Measurements from ENCODE around the gene ODC1.
"Not testable (repeated sequence)": the region's sequence is repeated elsewhere in the genome, so short reads cannot be mapped to it uniquely, and the experiment has no call there.

Gene ODC1

GRCh38 chr2:10478916-10479315, 30.8 kb upstream of the ODC1 start:
- DNase-seq (ENCODE audit: low read depth in 2 of 3, low spot score in 2 of 3), result no peak

- DNase-seq (ENCODE audit: low read depth in 2 of 3, low spot score in 2 of 3), result no peak
These were observed 30.1 kb upstream of the ODC1 start for GRCh38 chr2:10478298-10478625.

GRCh38 chr2:10477443-10478297, 29.5 kb upstream of the ODC1 start:
- no peak for DNase-seq (ENCODE audit: low read depth in 2 of 3, low spot score in 2 of 3)

DNA sequence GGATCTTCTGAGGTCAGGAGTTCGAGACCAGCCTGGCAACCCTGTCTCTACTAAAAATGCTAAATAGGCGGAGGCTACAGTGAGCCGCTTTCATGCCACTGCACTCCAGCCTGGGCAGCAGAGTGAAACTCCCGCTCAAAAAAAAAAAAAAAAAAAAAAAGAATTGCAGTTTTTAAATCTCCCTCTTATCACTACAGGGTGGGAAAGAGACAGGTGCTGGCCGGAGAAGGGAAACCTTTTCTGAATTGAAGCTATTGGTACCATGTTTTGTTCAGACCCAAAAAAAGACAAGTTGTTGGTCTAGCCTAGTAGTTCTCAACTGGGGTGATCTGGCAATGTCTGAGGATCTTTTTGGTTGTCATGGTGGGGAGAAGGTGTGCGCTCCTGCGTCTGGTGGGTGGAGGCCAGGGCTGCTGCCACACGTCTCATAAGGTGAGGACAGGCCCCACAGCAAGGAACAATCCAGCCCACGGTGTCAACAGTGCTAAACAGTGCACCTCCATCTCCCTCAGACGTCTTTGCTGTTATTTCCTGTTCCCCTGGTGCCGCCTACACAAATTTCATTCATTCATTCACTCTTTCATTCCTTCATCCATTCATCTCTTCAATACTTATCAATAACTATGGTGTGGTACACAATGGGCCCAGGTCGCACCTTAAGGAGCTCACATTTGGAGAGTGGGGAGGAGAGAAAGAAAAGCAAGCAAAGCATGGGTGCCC, 28.8 kb upstream of the ODC1 start:
- DNase-seq (ENCODE audit: low read depth in 2 of 3, low spot score in 2 of 3), result no peak

- DNase-seq (ENCODE audit: low read depth in 2 of 3, low spot score in 2 of 3), result no peak
These were observed 27.9 kb upstream of the ODC1 start for GRCh38 chr2:10475811-10476660.

- no peak for DNase-seq (ENCODE audit: low read depth in 2 of 3, low spot score in 2 of 3)
These were observed 27.1 kb upstream of the ODC1 start for GRCh38 chr2:10475221-10475722.

DNA sequence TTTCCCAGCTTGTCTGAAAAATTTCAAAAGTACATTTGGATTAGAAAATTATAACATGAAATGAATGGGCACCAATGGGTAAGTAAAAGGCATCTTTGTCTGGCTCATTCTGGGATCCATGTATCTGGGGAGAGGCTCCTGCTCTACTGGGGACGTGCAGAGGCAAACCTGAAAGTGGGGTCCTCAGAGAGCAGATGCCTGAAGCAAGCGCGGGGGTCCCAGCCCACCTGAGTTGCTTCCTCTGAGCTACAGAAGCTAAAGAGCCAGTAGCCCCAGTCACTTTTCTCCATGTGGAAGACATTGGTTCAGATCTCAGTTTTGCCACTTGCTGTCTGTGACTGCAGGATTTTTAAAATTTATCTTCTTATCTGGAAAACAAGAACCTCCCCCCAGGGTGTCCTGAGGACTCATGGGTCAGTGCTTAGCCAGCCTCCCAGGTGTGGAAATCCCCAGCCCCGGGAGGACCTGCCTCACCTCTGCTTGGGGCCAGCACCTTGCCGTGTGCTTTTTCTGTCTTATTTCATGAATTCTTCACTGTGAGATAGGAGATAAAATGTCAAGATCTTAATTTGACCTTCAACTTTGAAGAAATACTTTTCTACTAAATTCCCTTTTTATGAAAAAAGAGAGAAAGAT, 25.1 kb upstream of the ODC1 start:
- no peak for DNase-seq (ENCODE audit: low read depth in 2 of 3, low spot score in 2 of 3)

DNA sequence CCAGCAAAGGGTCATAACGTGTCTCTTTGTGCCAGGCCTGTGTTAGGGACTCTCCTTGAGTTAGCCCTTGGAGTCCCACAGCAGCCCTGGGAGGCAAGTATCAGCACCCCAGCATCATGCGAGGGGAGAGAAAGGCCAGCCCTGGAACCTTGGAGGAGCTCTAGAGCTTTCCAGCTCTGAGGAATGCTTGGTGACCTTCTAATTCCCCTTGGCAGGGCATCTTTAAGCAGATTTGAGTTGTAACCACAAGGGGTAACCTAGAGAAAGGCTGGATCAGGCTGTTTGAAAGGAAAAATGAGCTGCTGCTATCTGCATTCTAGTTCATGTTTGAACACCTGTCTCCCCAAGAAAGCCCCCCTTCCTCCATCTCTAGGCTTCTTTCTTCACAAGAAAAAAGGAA, 23.8 kb upstream of the ODC1 start:
- no peak for DNase-seq (ENCODE audit: low read depth in 2 of 3, low spot score in 2 of 3)

DNA sequence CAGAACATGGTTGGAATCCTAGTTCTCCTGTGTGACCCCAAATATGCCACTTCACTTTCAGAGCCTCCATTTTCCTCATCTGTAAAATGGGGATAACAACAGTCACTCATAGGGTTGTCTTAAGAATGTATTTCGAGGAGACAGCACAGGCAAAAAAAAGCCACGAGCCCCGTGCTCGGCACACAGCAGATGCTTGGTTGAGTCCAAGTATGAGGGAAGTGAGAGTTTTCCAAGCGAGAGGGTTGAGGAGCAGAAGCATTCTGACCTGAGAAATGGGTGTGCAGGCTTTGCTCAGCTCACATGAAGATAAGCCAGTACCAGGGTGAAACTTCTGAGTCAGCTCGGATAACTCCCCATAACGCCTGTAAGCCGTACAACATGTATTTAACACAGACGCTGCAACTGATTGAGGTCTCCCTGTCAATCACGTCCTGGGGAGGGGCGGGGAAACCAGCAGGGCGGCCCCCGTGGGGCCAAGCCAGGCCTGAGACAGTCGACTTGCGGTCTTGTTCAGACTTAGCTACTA, 23.0 kb upstream of the ODC1 start:
- DNase-seq (ENCODE audit: low read depth in 2 of 3, low spot score in 2 of 3), result no peak

GRCh38 chr2:10469955-10470608, 22.0 kb upstream of the ODC1 start:
- DNase-seq (ENCODE audit: low read depth in 2 of 3, low spot score in 2 of 3), result no peak

GRCh38 chr2:10469301-10469700, 21.2 kb upstream of the ODC1 start:
- no peak for DNase-seq (ENCODE audit: low read depth in 2 of 3, low spot score in 2 of 3)

DNA sequence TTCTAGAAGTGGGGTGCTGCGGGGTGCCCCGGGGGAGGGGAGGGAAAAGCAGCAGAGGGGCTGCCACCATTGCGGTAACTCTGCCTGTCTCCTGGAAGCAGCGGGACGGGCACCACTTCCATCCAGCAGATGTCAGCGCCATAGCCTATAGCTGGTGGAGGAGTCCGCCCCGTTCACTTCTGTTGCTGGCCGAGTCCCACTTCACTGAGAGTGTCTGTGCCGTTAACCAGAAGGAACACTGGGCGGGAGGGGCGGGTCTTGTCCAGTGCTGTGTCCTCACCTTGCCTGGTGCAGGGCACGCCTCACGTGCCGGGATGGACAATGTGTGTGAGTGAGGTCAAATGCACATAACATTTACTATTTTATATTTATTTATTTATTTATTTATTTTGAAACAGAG, 19.3 kb upstream of the ODC1 start:
- DNase-seq (ENCODE audit: low read depth in 2 of 3, low spot score in 2 of 3), result no peak

DNA sequence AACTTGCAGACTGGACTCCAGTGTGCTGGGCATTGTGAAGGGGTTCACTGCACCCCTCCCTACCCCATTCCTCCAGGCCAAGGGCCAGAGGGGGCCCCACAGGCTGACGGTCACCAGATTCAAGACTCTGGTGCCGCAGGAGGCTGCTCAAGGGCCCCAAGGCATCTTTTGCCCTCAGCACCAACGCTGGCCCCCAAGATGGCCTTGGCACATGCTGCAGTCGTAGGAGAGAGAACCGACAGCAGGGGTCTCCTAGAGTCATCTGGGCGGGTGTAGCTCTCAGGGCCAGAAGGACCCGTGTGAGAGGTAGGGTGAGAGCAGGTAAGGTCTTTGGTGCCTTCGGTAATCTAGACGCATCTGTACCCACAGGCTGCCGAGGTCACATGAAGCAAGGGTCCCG, 18.7 kb upstream of the ODC1 start:
- no peak for DNase-seq (ENCODE audit: low read depth in 2 of 3, low spot score in 2 of 3)

GRCh38 chr2:10465910-10466309, 17.8 kb upstream of the ODC1 start:
- no peak for DNase-seq (ENCODE audit: low read depth in 2 of 3, low spot score in 2 of 3)

- no peak for DNase-seq (ENCODE audit: low read depth in 2 of 3, low spot score in 2 of 3)
These were observed 14.3 kb upstream of the ODC1 start for GRCh38 chr2:10462178-10463083.

- DNase-seq (ENCODE audit: low read depth in 2 of 3, low spot score in 2 of 3), result no peak
These were observed 12.3 kb upstream of the ODC1 start for GRCh38 chr2:10460366-10460796.

GRCh38 chr2:10457846-10458598, 9.9 kb upstream of the ODC1 start:
- DNase-seq (ENCODE audit: low read depth in 2 of 3, low spot score in 2 of 3), result no peak

GRCh38 chr2:10457195-10457594, 9.1 kb upstream of the ODC1 start:
- not testable (repeated sequence) for DNase-seq (ENCODE audit: low read depth in 2 of 3, low spot score in 2 of 3)

GRCh38 chr2:10454505-10454904, 6.4 kb upstream of the ODC1 start:
- no peak for DNase-seq (ENCODE audit: low read depth in 2 of 3, low spot score in 2 of 3)
